Liver (tissue), 9 donors: ENCODE measurements around the gene DPYD. TPM values are rescaled to one million over a fixed set of nuclear protein-coding genes. Genes with fewer than 3 reads are reported as not detected.

Experiments used
- DNase-seq: peaks from one replicate; pipeline ENCODE4 v3.0.0-alpha.2; 2017; ENCODE audit warnings: low spot score
- H3K27ac ChIP-seq, 2 donors: one replicate each; pipeline ENCODE4 v1.7.0; 2013; ENCODE audit warnings: inconsistent platforms in 2 of 2, low read length in 2 of 2, control low read depth in 1 of 2, low read depth in 1 of 2, mild to moderate bottlenecking in 1 of 2
- H3K27me3 ChIP-seq, 4 donors: one replicate each; pipeline versions ENCODE4 v1.6.1 to v1.7.0; 2013; ENCODE audit warnings: low read length in 3 of 4, inconsistent platforms in 1 of 4, mild to moderate bottlenecking in 1 of 4, moderate library complexity in 1 of 4; ENCODE audit not compliant: control insufficient read depth in 4 of 4, insufficient read depth in 4 of 4
- H3K36me3 ChIP-seq, 4 donors: one replicate each; pipeline versions ENCODE4 v1.6.1 to v1.7.0; 2013; ENCODE audit warnings: low read length in 3 of 4, mild to moderate bottlenecking in 3 of 4, low read depth in 1 of 4, moderate library complexity in 1 of 4; ENCODE audit not compliant: control insufficient read depth in 4 of 4, insufficient read depth in 3 of 4
- H3K4me1 ChIP-seq, 4 donors: one replicate each; pipeline versions ENCODE4 v1.6.1 to v1.7.0; 2013; ENCODE audit warnings: low read length in 3 of 4, mild to moderate bottlenecking in 3 of 4, moderate library complexity in 1 of 4; ENCODE audit not compliant: control insufficient read depth in 4 of 4, insufficient read depth in 4 of 4
- H3K4me3 ChIP-seq, 3 donors: one replicate each; pipeline versions ENCODE4 v1.6.1 to v1.7.0; 2013; ENCODE audit warnings: low read length in 3 of 3, control low read depth in 1 of 3, low read depth in 1 of 3, mild to moderate bottlenecking in 1 of 3
- H3K9ac ChIP-seq, 2 donors: one replicate each; pipeline ENCODE4 v1.7.0; 2013; ENCODE audit warnings: low read length in 2 of 2, mild to moderate bottlenecking in 2 of 2, moderate library complexity in 2 of 2, control low read depth in 1 of 2, low read depth in 1 of 2
- H3K9me3 ChIP-seq, 4 donors: one replicate each; pipeline versions ENCODE4 v1.6.1 to v1.7.0; 2013; ENCODE audit warnings: low read length in 3 of 4; ENCODE audit not compliant: control insufficient read depth in 4 of 4
- EGR1 ChIP-seq, 2 donors: IDR thresholded peaks; 2 replicates each; pipeline ENCODE4 v1.6.1; 2016 to 2018; ENCODE audit warnings: antibody characterized with exemption in 2 of 2, low read depth in 2 of 2
- GABPA ChIP-seq, 2 donors: IDR thresholded peaks in 1 of 2; conservative IDR thresholded peaks in 1 of 2; 2 replicates each; pipeline ENCODE4 v1.6.1; 2016; ENCODE audit warnings: antibody characterized with exemption in 2 of 2, mild to moderate bottlenecking in 1 of 2, moderate library complexity in 1 of 2
- HNF4A ChIP-seq, 2 donors: conservative IDR thresholded peaks; 2 replicates each; pipeline ENCODE4 v1.6.1; 2016; ENCODE audit warnings: antibody characterized with exemption in 2 of 2, mild to moderate bottlenecking in 2 of 2
- JUND ChIP-seq, 2 donors: IDR thresholded peaks; 2 replicates each; pipeline ENCODE4 v1.6.1; 2016; ENCODE audit warnings: antibody characterized with exemption in 2 of 2
- NR2F2 ChIP-seq: IDR thresholded peaks from 2 replicates; pipeline ENCODE4 v1.6.1; 2016; ENCODE audit warnings: antibody characterized with exemption
- RAD21 ChIP-seq, 2 donors: IDR thresholded peaks; 2 replicates each; pipeline ENCODE4 v1.6.1; 2016; ENCODE audit warnings: antibody characterized with exemption in 2 of 2, mild to moderate bottlenecking in 2 of 2
- SP1 ChIP-seq: IDR thresholded peaks from 2 replicates; pipeline ENCODE4 v1.6.1; 2018; ENCODE audit warnings: antibody characterized with exemption, mild to moderate bottlenecking
- TAF1 ChIP-seq: conservative IDR thresholded peaks from 2 replicates; pipeline ENCODE4 v1.6.1; 2016; ENCODE audit warnings: antibody characterized with exemption, mild to moderate bottlenecking
- YY1 ChIP-seq: IDR thresholded peaks from 2 replicates; pipeline ENCODE4 v1.6.1; 2016; ENCODE audit warnings: antibody characterized with exemption, mild to moderate bottlenecking
- WGBS: extraction: QIAGEN DNeasy Blood & Tissue Kit; methylation state at CpG from one replicate; pipeline ENCODE4 v1.1.7; 2013; 5-methylcytosine and 5-hydroxymethylcytosine counted together
- polyA plus RNA-seq, 2 donors: library from polyadenylated mRNA; stranded (reverse) in 1 of 2; unstranded in 1 of 2; fragments of 200-250 nt in 1 of 2; fragments of >200 nt in 1 of 2; fragmentation: Nextera tagmentation in 1 of 2; extraction: Ambion mirVana in 1 of 2; gene quantifications; one replicate each; pipeline versions ENCODE4 v1.2.1 to v1.2.3, GENCODE V29; 2013 to 2015
- total RNA-seq, 2 donors: library from RNA; depleted of rRNA; stranded (reverse); fragments of >200 nt; gene quantifications; one replicate each; pipeline ENCODE4 v1.2.3, GENCODE V29; 2014
- TF ChIP-seq, protein P1 (sequence below): IDR thresholded peaks from 2 replicates; pipeline ENCODE4 v1.6.1; 2016; ENCODE audit warnings: antibody characterized with exemption
- TF ChIP-seq, protein P2 (sequence below): fragments of 150-350 bp; IDR thresholded peaks from 2 replicates; pipeline ENCODE4 v1.5.1; 2017; ENCODE audit warnings: improper control_type of control experiment, low read depth, low read length; ENCODE audit not compliant: missing input control
- TF ChIP-seq, protein P3 (sequence below): IDR thresholded peaks from 2 replicates; pipeline ENCODE4 v1.6.1; 2016; ENCODE audit warnings: antibody characterized with exemption, mild to moderate bottlenecking
- TF ChIP-seq, protein P4 (sequence below): IDR thresholded peaks from 2 replicates; pipeline ENCODE4 v1.6.1; 2016; ENCODE audit warnings: antibody characterized with exemption
- TF ChIP-seq, protein P5 (sequence below): IDR thresholded peaks from 2 replicates; pipeline ENCODE4 v1.6.1; 2016; ENCODE audit warnings: antibody characterized with exemption
- donor health status: healthy.
- donor health status: healthy.
- donor health status: healthy.
- donor health status: healthy.
- donor health status: healthy.

DPYD gene
- total and polyA plus RNA-seq, 4 donors: 16.2 to 142 (median 47.0) TPM

DNA sequence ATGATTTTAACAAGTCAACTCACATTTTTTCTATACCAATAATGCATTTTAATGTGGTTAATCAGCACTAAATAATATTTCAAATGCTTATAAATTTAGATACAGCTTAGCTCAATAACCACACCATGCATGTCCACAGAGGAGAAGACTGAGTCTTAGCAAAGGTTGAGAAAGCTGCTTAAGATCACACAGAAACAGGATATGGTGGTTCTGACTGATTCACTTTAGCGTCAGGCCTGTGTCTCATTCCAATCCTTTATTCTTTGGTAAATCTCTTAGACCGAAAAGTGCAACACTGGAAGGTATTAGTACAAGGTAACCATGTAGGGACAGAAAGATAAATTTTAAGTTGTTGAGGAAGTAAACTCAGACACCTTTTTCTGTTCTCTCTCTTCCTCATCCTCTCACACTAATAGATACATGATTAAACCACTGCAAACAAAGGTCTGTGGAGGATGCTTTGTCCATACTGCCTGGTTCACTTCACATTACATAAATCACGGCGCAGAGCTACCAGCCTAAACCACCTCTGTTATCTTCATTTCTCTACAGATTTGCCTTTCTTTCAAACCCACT, 139.0 kb downstream of the DPYD start:
- Histone ChIP-seq H3K9ac (no peak overlapping the region), H3K4me3 (no peak overlapping the region), H3K9me3 (no peaks in the 10 kb centered on the region), H3K4me1 (no peaks in the 10 kb centered on the region), H3K36me3 (peaks cover 0 to 8% (median 0%) of the 10 kb centered on the region in 4 donors), H3K27me3 (no peaks in the 10 kb centered on the region), H3K27ac (no peak overlapping the region)
- no peak for TF ChIP-seq NR2F2
- TF ChIP-seq SP1: no peak
- no peak for TF ChIP-seq TAF1
- TF ChIP-seq, protein P1, sequence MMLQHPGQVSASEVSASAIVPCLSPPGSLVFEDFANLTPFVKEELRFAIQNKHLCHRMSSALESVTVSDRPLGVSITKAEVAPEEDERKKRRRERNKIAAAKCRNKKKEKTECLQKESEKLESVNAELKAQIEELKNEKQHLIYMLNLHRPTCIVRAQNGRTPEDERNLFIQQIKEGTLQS: no peak
- TF ChIP-seq, protein P2, sequence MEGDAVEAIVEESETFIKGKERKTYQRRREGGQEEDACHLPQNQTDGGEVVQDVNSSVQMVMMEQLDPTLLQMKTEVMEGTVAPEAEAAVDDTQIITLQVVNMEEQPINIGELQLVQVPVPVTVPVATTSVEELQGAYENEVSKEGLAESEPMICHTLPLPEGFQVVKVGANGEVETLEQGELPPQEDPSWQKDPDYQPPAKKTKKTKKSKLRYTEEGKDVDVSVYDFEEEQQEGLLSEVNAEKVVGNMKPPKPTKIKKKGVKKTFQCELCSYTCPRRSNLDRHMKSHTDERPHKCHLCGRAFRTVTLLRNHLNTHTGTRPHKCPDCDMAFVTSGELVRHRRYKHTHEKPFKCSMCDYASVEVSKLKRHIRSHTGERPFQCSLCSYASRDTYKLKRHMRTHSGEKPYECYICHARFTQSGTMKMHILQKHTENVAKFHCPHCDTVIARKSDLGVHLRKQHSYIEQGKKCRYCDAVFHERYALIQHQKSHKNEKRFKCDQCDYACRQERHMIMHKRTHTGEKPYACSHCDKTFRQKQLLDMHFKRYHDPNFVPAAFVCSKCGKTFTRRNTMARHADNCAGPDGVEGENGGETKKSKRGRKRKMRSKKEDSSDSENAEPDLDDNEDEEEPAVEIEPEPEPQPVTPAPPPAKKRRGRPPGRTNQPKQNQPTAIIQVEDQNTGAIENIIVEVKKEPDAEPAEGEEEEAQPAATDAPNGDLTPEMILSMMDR: no peak
- TF ChIP-seq, protein P3, sequence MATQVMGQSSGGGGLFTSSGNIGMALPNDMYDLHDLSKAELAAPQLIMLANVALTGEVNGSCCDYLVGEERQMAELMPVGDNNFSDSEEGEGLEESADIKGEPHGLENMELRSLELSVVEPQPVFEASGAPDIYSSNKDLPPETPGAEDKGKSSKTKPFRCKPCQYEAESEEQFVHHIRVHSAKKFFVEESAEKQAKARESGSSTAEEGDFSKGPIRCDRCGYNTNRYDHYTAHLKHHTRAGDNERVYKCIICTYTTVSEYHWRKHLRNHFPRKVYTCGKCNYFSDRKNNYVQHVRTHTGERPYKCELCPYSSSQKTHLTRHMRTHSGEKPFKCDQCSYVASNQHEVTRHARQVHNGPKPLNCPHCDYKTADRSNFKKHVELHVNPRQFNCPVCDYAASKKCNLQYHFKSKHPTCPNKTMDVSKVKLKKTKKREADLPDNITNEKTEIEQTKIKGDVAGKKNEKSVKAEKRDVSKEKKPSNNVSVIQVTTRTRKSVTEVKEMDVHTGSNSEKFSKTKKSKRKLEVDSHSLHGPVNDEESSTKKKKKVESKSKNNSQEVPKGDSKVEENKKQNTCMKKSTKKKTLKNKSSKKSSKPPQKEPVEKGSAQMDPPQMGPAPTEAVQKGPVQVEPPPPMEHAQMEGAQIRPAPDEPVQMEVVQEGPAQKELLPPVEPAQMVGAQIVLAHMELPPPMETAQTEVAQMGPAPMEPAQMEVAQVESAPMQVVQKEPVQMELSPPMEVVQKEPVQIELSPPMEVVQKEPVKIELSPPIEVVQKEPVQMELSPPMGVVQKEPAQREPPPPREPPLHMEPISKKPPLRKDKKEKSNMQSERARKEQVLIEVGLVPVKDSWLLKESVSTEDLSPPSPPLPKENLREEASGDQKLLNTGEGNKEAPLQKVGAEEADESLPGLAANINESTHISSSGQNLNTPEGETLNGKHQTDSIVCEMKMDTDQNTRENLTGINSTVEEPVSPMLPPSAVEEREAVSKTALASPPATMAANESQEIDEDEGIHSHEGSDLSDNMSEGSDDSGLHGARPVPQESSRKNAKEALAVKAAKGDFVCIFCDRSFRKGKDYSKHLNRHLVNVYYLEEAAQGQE: no peak
- TF ChIP-seq, protein P4, sequence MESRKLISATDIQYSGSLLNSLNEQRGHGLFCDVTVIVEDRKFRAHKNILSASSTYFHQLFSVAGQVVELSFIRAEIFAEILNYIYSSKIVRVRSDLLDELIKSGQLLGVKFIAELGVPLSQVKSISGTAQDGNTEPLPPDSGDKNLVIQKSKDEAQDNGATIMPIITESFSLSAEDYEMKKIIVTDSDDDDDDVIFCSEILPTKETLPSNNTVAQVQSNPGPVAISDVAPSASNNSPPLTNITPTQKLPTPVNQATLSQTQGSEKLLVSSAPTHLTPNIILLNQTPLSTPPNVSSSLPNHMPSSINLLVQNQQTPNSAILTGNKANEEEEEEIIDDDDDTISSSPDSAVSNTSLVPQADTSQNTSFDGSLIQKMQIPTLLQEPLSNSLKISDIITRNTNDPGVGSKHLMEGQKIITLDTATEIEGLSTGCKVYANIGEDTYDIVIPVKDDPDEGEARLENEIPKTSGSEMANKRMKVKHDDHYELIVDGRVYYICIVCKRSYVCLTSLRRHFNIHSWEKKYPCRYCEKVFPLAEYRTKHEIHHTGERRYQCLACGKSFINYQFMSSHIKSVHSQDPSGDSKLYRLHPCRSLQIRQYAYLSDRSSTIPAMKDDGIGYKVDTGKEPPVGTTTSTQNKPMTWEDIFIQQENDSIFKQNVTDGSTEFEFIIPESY: no peak
- DNase-seq: no peak
- 98% methylated on average over 4 of the region's 4 CpGs for WGBS

DNA sequence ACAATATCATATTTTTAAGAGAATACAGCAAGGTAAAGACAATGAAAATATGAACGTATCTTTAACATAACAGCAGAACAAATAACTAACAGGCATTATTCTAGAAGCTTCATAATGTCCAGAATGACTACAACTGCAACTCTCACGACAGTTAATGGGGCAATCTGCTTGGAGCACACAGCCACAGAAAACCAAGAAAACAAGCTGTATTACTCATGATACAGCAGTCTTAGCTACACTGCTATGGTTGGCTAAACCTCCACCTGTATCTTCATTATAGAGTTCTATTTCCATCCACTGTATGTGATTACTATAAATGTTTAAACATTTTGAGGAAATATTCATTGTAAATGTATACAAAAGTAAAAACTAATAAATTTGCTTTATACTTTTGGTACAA, 139.9 kb downstream of the DPYD start:
- Histone ChIP-seq H3K9ac (no peak overlapping the region), H3K27me3 (no peaks in the 10 kb centered on the region), H3K36me3 (peaks cover 0 to 8% (median 0%) of the 10 kb centered on the region in 4 donors), H3K27ac (no peak overlapping the region), H3K9me3 (no peaks in the 10 kb centered on the region), H3K4me1 (no peaks in the 10 kb centered on the region), H3K4me3 (no peak overlapping the region)
- DNase-seq: no peak
- WGBS: 93% methylated on average over 2 of the region's 2 CpGs
- TF ChIP-seq, protein P4: no peak
- TF ChIP-seq RAD21 (IDR thresholded peaks at IDR 0.05) (no peak), JUND (IDR thresholded peaks at IDR 0.05) (no peak), EGR1 (IDR thresholded peaks at IDR 0.05; ENCODE audit: low read depth in 2 of 2) (no peak), SP1 (no peak), HNF4A (conservative IDR thresholded peaks at IDR 0.05) (no peak), GABPA (IDR thresholded peaks at IDR 0.05 in 1 of 2, conservative IDR thresholded peaks at IDR 0.05 in 1 of 2) (no peak), YY1 (no peak)
- TF ChIP-seq, protein P5, sequence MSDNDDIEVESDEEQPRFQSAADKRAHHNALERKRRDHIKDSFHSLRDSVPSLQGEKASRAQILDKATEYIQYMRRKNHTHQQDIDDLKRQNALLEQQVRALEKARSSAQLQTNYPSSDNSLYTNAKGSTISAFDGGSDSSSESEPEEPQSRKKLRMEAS: no peak
- TF ChIP-seq, protein P2: no peak
